ENCODE results near the gene CSNK1G1. TPM values are rescaled to one million over a fixed set of nuclear protein-coding genes. Genes with fewer than 3 reads are reported as not detected.
"Not testable (repeated sequence)": the region's sequence is repeated elsewhere in the genome, so short reads cannot be mapped to it uniquely, and the experiment has no call there.

The CSNK1G1 gene
- polyA plus RNA-seq, 1 donor from 2014 or later = 15.3 TPM

DNA sequence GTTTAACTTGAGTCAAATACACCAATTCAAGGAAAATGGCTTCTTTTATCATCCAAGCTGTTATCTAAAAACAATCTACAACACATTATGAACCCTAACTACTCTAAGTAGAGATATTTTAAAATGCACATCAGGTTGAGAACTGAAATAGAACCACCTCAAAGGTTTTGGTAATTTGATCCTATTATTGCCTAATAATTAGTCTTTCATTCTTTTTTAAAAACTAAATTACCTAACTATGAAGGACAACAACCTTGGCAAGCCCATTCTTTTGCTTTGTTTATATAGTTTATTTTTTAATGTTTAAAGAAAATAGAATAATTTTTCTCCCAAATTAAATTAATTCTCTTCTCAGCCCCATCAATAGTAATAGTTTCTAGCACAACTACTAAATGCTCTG, 132.1 kb downstream of the CSNK1G1 start:
- Mint-ChIP-seq H3K4me1 (peaks cover 3 to 5% (median 3%) of the 10 kb centered on the region in 3 donors), H3K9me3 (peaks cover 2 to 4% (median 3%) of the 10 kb centered on the region in 3 donors), H3K36me3 (peaks cover 8% of the 10 kb centered on the region), H3K27me3 (no peaks in the 10 kb centered on the region), H3K27ac (no peak overlapping the region), H3K4me3 (no peak overlapping the region)

DNA sequence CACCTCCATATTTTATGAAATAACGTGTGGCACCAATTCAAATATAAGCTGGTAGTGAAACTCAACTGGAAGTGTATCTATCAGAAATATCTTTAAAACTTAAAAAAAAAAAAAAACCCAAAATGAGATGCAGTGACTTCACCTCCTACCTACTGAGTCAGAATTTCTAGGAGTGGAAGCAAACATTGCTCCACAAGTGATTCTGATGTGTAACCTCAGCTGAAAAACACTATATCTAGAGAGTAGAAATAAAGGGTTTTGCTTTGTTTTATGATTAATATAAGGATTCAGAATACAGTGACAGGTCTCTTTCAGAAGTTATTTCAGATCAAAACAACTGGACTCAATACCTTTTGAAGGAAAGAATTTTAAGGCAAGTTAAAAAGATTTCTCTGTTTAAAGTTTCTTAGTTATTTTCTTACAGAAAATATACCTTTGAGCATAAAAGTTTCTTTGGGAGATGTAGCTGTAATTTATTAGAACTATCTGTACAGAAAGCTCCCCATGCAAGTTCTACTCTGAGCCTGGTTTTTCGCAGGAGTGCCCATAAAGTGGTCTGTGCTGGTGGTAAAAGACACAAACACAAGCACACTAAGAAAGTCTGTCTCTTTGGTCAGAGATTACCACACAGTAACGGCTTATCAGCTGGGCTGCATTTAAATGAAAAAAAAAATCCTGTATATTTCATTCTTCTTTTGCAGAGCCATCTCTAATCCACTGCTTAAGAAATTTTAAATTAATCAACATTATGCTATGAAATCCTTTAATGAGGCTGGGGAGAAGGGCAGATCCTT, 133.2 kb downstream of the CSNK1G1 start:
- no peaks in the 10 kb centered on the region for H3K27me3 Mint-ChIP-seq
- no peak overlapping the region for H3K4me3 Mint-ChIP-seq
- no peak overlapping the region for H3K27ac Mint-ChIP-seq
- peaks cover 6% of the 10 kb centered on the region for H3K36me3 Mint-ChIP-seq
- H3K4me1 Mint-ChIP-seq = peaks cover 3 to 5% (median 3%) of the 10 kb centered on the region in 3 donors
- peaks cover 2 to 4% (median 3%) of the 10 kb centered on the region in 3 donors for H3K9me3 Mint-ChIP-seq

DNA sequence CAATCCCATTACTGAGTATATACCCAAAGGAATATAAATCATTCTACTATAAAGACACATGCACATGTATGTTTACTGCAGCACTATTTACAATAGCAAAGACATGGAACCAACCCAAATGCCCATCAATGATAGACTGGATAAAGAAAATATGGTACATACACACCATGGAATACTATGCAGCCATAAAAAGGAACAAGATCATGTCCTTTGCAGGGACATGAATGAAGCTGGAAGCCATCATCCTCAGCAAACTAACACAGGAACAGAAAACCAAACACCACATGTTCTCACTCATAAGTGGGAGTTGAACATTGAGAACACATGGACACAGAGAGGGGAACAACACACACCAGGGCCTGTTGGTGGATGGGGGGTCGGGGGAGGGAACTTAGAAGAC, 134.1 kb downstream of the CSNK1G1 start:
- not testable (repeated sequence) for H3K9me3 Mint-ChIP-seq, H3K27ac Mint-ChIP-seq, H3K4me3 Mint-ChIP-seq, H3K36me3 Mint-ChIP-seq, H3K4me1 Mint-ChIP-seq, H3K27me3 Mint-ChIP-seq

DNA sequence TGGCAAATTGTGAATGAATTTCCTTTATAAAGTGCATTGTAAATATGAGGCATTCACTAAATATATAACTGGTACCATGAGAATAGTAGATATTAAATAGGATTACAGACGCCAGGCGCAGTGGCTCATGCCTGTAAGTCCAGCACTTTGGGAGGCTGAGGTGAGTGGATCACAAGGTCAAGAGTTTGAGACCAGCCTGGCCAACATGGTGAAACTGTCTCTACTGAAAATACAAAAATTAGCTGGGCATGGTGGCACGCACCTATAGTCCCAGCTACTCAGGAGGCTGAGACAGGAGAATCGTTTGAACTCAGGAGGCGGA, 138.6 kb downstream of the CSNK1G1 start:
- not testable (repeated sequence) for H3K27me3 Mint-ChIP-seq, H3K27ac Mint-ChIP-seq, H3K36me3 Mint-ChIP-seq, H3K9me3 Mint-ChIP-seq, H3K4me1 Mint-ChIP-seq, H3K4me3 Mint-ChIP-seq

DNA sequence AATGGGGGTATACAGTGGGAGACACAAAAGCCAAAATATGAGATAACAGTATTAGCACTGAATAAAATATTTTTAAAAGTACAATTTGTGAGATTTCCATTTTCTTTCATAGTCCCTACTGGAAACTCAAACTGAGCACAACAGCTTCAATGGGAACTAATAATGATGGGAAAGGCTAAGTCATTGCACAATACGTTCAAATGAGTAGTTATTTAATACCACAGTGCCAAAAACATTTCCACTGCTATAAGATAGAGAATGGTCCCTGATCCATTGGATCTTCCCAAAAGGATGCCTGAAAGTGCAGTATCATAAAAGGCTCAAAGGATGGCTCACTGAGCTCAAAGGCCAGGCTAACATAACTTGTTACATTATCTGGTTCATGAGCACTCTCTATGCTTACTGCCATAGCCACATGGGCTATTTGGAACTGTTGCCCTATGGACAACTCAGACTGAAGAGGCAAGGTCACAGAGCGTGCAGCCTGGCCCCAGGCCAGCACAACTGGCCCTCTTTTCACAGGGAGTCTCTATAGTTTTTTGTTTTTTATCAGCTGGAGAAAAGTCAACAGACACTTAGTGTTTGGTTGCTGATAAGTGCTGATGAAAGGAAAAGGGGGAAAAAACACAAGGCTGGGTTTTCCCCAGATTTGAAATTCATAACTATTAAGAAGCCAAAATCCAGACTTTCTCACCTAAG, 139.1 kb downstream of the CSNK1G1 start:
- no peak overlapping the region for H3K4me3 Mint-ChIP-seq
- peaks cover 2% of the 10 kb centered on the region for H3K36me3 Mint-ChIP-seq
- H3K9me3 Mint-ChIP-seq = no peaks in the 10 kb centered on the region
- H3K4me1 Mint-ChIP-seq = no peaks in the 10 kb centered on the region
- H3K27ac Mint-ChIP-seq = peak overlapping the region in 1 of 3 donors; percentile 5
- no peaks in the 10 kb centered on the region for H3K27me3 Mint-ChIP-seq

DNA sequence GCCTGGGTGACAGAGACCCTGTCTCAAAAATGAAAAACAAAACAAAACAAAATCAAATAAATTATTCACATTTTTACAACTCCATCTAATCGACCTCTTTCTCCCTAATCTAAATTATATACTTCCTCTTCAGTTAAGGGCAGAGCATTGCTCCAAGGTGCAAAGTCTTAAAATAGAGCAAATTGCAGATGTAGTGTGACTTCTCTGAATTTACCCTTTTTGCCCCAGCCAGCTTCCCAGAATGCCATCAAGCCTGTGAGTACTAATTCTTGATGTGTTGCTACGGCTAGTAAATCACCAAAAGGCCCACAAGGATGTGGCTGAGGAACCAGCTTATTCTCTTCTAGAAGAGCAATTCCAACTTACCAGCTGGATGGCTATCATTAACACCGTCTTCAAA, 139.8 kb downstream of the CSNK1G1 start:
- H3K4me1 Mint-ChIP-seq = no peaks in the 10 kb centered on the region
- no peak overlapping the region for H3K27ac Mint-ChIP-seq
- H3K36me3 Mint-ChIP-seq = no peaks in the 10 kb centered on the region

DNA sequence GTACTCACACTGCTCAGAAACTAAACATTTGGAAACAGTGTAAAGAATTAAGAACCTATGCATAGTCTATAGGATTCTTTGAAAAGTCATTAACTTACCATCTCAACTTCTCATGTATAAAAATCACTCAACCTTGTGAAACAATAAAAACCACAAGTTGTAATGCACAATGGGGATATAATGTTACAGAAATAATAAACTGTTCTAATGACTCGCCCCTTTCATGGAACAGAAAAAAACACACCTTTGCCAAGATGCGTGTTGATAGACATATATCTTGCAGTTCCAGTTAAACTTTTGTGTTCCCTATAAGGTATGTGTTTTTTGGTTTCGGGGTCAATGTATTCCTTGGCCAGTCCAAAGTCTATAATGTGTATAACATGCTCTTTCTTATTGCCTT, 142.3 kb downstream of the CSNK1G1 start:
- H3K27ac Mint-ChIP-seq = no peak overlapping the region
- H3K4me1 Mint-ChIP-seq = no peaks in the 10 kb centered on the region
- H3K27me3 Mint-ChIP-seq = no peaks in the 10 kb centered on the region
- H3K9me3 Mint-ChIP-seq = no peaks in the 10 kb centered on the region
- H3K4me3 Mint-ChIP-seq = no peak overlapping the region
- no peaks in the 10 kb centered on the region for H3K36me3 Mint-ChIP-seq

More for the DNA sequence above, 139.8 kb downstream of the CSNK1G1 start:
- H3K4me3 Mint-ChIP-seq = no peak overlapping the region
- H3K9me3 Mint-ChIP-seq = no peaks in the 10 kb centered on the region
- no peaks in the 10 kb centered on the region for H3K27me3 Mint-ChIP-seq

DNA sequence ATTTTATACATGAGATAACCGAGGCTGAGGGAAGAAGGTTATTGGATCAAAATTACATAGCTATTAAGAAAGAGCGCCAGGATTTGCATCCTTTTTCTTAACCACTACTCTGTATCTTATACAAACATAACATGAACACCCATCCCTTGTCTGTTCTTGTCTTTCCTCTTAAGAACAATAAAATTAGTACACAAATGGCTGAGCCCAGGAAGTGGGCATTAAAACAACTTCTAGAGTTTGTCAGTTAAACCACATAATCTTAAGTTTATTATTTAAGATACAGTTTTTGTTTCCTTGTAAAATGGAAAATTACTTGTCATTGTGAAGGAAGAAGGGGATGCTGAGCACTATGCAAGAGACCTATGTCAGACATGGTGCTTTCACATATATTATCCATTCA, 144.3 kb downstream of the CSNK1G1 start:
- Mint-ChIP-seq H3K36me3 (no peaks in the 10 kb centered on the region), H3K4me3 (no peak overlapping the region), H3K27me3 (no peaks in the 10 kb centered on the region), H3K9me3 (no peaks in the 10 kb centered on the region), H3K27ac (no peak overlapping the region), H3K4me1 (no peaks in the 10 kb centered on the region)

DNA sequence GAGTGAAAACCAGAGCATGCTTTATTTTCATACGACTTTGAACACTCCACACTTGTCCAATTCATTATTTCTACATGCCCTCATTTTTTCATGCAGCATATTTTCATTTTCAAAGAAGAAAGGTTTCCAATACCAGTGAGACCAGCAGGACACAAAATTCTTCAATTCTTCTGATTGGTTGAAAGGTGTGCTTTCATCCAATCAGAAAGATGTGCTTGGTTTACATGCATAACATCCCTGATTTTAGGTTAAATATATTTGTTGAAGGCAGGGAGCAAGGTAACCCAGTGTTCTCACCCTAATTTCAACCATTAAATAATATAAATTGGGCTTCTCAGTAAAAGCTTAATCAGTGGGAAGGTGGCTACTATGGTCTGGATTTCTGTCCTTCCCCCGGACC, 145.6 kb downstream of the CSNK1G1 start:
- H3K27ac Mint-ChIP-seq = no peak overlapping the region
- peaks cover 2% of the 10 kb centered on the region for H3K36me3 Mint-ChIP-seq
- no peak overlapping the region for H3K4me3 Mint-ChIP-seq
- no peaks in the 10 kb centered on the region for H3K4me1 Mint-ChIP-seq
- H3K27me3 Mint-ChIP-seq = no peaks in the 10 kb centered on the region
- no peaks in the 10 kb centered on the region for H3K9me3 Mint-ChIP-seq

DNA sequence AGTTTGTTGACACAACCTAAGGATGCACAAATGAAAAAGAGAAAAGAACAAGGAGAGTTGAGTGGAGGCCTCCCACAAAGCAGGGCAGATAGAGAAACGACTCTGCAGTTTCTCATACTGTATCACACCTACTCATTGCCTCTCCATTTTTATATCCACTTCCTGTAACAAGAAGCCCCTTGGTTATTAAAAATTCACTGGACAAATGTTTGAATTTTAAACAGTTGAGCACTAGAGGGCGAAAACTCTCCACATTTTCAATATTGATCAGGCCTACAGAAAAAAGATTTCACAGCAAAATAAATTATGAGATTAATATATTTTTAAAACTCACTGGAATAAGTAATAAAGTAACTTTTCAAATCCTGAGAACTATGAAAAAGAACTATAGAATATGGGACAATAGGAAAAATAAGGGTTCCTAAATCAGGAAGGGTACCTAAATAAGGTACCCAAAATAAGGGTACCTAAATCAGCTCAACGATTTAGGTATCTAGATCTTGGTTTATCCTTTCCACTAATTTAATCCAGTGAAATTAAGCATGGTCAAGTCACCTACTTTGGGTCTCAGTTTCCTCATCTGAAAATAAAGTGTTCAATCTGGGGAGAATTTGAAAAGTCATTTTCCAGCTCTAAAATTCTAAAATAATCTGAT, 146.2 kb downstream of the CSNK1G1 start:
- no peak overlapping the region for H3K27ac Mint-ChIP-seq
- no peak overlapping the region for H3K4me3 Mint-ChIP-seq

DNA sequence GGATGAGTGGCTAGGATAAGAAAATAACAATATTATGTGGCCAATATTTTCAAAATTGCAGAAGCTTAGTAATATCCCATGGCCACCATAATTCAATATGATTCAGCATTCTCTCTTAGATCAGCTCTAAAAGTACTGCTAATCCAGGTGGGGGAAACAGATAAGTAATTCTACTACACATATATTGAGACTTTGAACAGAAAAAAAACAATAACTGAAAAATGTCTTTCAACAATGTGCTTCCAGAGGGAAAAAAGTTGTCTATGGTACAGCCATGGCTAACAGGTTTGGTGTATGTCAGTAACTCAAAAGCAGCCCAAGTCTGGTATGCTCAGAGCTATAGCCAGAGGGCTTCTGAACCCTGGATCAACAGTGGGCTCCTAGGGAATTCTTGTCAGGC, 150.8 kb downstream of the CSNK1G1 start:
- Mint-ChIP-seq H3K9me3 (no peaks in the 10 kb centered on the region), H3K27me3 (no peaks in the 10 kb centered on the region), H3K36me3 (peaks cover 6% of the 10 kb centered on the region), H3K27ac (no peak overlapping the region), H3K4me3 (no peak overlapping the region), H3K4me1 (no peaks in the 10 kb centered on the region)

More for the DNA sequence above, 146.2 kb downstream of the CSNK1G1 start:
- Mint-ChIP-seq H3K4me1 (no peaks in the 10 kb centered on the region), H3K27me3 (no peaks in the 10 kb centered on the region), H3K36me3 (peaks cover 2% of the 10 kb centered on the region), H3K9me3 (no peaks in the 10 kb centered on the region)

DNA sequence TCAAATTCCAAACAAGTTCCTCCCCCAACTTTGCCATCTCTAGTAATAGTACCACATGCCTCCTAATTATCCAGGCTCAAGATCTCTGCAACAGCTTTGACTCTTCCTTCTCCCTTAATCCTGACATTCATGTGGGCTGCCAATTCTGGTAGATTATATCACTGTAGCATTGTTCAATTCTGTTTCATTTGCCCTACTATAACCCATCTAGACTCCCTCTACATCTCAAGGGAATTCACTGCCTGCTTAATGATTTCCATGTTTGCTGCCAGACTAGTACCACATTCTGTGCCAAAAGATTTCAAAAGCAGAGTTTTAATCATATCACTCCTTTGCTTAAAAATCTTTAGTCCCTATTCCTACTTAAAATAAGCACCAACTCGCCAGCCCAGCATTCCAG, 158.5 kb downstream of the CSNK1G1 start:
- peaks cover 5% of the 10 kb centered on the region for H3K36me3 Mint-ChIP-seq
- no peaks in the 10 kb centered on the region for H3K27me3 Mint-ChIP-seq
- peaks cover 0 to 1% (median 0%) of the 10 kb centered on the region in 3 donors for H3K4me1 Mint-ChIP-seq
- H3K27ac Mint-ChIP-seq = no peak overlapping the region
- H3K4me3 Mint-ChIP-seq = no peak overlapping the region
- H3K9me3 Mint-ChIP-seq = no peaks in the 10 kb centered on the region

DNA sequence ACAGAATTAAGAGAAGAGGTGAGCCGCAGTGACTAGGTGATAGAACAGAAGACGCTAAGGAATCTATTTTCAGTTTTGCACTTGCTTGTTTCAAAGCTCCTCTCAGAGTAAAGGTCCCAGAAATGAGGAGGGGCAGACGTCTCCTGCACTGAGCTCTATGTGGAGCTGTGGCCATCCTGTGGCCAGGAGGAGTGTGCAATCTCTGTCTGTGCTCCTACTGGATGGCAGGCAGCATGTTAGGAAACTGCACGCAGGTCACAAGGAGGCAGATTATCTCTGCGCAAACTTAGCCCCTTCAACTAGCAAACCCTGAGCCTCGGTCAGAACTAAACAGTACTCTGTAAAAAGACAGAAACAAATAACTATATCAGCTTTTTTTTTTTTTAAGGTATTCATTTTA, 162.0 kb downstream of the CSNK1G1 start:
- H3K27me3 Mint-ChIP-seq = no peaks in the 10 kb centered on the region

DNA sequence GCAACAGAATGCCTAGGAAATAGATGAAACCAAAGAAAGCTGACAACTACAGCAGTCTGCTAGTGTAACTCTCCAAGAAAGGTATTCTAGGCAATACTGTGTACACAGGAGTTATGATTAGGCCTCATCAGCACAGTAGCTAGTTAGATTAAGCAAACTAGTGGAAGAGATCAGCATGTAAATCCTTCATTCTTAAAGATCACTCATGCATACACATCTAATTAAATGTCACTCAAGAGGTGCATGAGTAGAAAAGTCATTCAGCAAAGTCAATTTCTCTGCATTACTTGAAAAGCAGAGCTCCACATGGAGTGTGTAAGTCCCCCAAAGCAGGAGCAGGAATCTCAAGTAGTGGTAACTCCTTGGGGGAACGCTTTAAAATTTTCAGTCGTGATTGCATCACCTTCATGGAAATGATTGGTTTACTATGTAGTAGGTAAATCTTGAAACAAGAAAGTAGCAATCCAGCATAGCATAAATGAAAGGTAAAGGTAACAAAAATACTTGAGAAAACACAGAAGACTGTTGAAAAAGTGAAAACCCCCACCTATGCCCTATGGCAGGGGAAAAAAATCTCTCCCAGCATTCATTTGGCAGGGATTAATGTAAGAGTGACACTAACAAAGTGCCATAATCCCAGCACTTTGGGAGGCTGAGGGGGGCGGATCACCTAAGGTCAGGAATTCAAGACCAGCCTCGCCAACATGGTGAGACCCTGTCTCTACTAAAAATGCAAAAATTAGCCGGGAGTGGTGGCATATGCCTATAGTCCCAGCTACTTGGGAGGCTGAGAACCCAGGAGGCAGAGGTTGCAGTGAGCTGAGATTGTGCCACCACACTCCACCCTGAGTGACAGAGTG, 163.8 kb downstream of the CSNK1G1 start:
- H3K9me3 Mint-ChIP-seq = no peaks in the 10 kb centered on the region
- peaks cover 4% of the 10 kb centered on the region for H3K36me3 Mint-ChIP-seq

More for the DNA sequence above, 162.0 kb downstream of the CSNK1G1 start:
- H3K4me1 Mint-ChIP-seq = peaks cover 0 to 1% (median 0%) of the 10 kb centered on the region in 3 donors
- H3K27ac Mint-ChIP-seq = no peak overlapping the region
- H3K36me3 Mint-ChIP-seq = peaks cover 2% of the 10 kb centered on the region
- H3K9me3 Mint-ChIP-seq = no peaks in the 10 kb centered on the region
- no peak overlapping the region for H3K4me3 Mint-ChIP-seq

More for the DNA sequence above, 163.8 kb downstream of the CSNK1G1 start:
- Mint-ChIP-seq H3K4me3 (no peak overlapping the region), H3K4me1 (peaks cover 0 to 2% (median 1%) of the 10 kb centered on the region in 3 donors), H3K27ac (no peak overlapping the region), H3K27me3 (no peaks in the 10 kb centered on the region)

Data from IgD-negative memory B cell (primary cell).